Measurements from ENCODE around the gene PRKCB.

DNA sequence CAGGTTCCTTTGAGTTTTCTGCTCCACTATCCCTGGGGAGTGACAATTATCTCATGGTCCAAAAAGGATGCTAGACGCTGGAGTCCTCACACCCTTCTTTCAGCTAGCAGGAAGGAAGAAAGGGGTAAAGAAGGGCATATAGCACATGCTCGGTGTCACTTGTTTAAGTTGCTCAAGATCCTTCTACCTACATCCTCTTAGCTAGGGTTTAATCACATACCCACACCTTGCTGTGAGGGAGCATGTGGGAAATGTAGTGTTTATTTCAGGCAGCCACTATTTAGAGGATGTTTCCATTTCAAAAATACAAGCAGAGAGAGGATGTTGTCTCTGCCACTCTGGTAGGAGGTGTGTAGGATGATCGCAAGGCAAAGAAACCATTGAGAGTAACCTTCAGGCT, 4.5 kb downstream of the PRKCB start:
- TF ChIP-seq TAF1 (IDR thresholded peaks at IDR 0.05; ENCODE audit: borderline replicate concordance, insufficient read depth, low read length) = no peak
- TF ChIP-seq SIN3A (IDR thresholded peaks at IDR 0.05; ENCODE audit: borderline replicate concordance, insufficient read depth, low read length) = no peak

Measured in PFSK-1 (cell line).